ENCODE data around the gene SGCD.
A peak's percentile ranks its signal among the peaks of the same experiment; 100 is the strongest.

The SGCD gene

GRCh38 chr5:156427315-156427714 is 100.4 kb downstream of the SGCD start:
- Histone ChIP-seq H3K9me2 (replicated peaks; ENCODE audit: low read depth, low read length) (no peaks in the 10 kb centered on the region), H3K4me3 (ENCODE audit: low read length, poor library complexity, severe bottlenecking) (no peak overlapping the region), H3K9ac (ENCODE audit: low read depth, low read length, poor library complexity, severe bottlenecking) (no peak overlapping the region), H3K79me2 (ENCODE audit: insufficient read depth, low read length) (no peaks in the 10 kb centered on the region), H3K27me3 (ENCODE audit: insufficient read depth, low read length, poor library complexity, severe bottlenecking) (no peaks in the 10 kb centered on the region), H2AFZ (ENCODE audit: low read length) (no peak overlapping the region), H3K4me1 (ENCODE audit: insufficient read depth, low read length, poor library complexity, severe bottlenecking) (peaks cover 13% of the 10 kb centered on the region), H3K36me3 (ENCODE audit: insufficient read depth, low read length) (no peaks in the 10 kb centered on the region), H3F3A (ENCODE audit: low read depth) (no peaks in the 10 kb centered on the region), H4K20me1 (ENCODE audit: insufficient read depth, low read length, poor library complexity, severe bottlenecking) (no peaks in the 10 kb centered on the region), H3K9me3 (ENCODE audit: insufficient read depth, low read depth, low read length) (no peaks in the 10 kb centered on the region), H3K4me2 (ENCODE audit: low read depth, low read length, poor library complexity, severe bottlenecking) (no peak overlapping the region)
- TF ChIP-seq EZH2phosphoT487 (IDR thresholded peaks at IDR 0.05; ENCODE audit: borderline replicate concordance) (no peak), CTCF (conservative IDR thresholded peaks at IDR 0.05; ENCODE audit: low read length) (no peak)

GRCh38 chr5:156431956-156432829 is 105.2 kb downstream of the SGCD start:
- H3K4me3 ChIP-seq (ENCODE audit: low read length, poor library complexity, severe bottlenecking) = peak overlapping the region; percentile 9
- no peaks in the 10 kb centered on the region for H3K36me3 ChIP-seq (ENCODE audit: insufficient read depth, low read length)
- no peaks in the 10 kb centered on the region for H3K9me2 ChIP-seq (replicated peaks; ENCODE audit: low read depth, low read length)
- H3K79me2 ChIP-seq (ENCODE audit: insufficient read depth, low read length) = no peaks in the 10 kb centered on the region
- H3F3A ChIP-seq (ENCODE audit: low read depth) = no peaks in the 10 kb centered on the region
- TF ChIP-seq CTCF (conservative IDR thresholded peaks at IDR 0.05; ENCODE audit: low read length) (no peak), EZH2phosphoT487 (IDR thresholded peaks at IDR 0.05; ENCODE audit: borderline replicate concordance) (no peak)
- peak overlapping the region; percentile 66; the same call in 1 of the 2 replicates for H2AFZ ChIP-seq (ENCODE audit: low read length)
- peaks cover 15% of the 10 kb centered on the region for H3K4me1 ChIP-seq (ENCODE audit: insufficient read depth, low read length, poor library complexity, severe bottlenecking)
- no peaks in the 10 kb centered on the region for H4K20me1 ChIP-seq (ENCODE audit: insufficient read depth, low read length, poor library complexity, severe bottlenecking)
- no peaks in the 10 kb centered on the region for H3K9me3 ChIP-seq (ENCODE audit: insufficient read depth, low read depth, low read length)
- H3K4me2 ChIP-seq (ENCODE audit: low read depth, low read length, poor library complexity, severe bottlenecking) = peak overlapping the region; percentile 39
- no peaks in the 10 kb centered on the region for H3K27me3 ChIP-seq (ENCODE audit: insufficient read depth, low read length, poor library complexity, severe bottlenecking)
- peak overlapping the region; percentile 29 for H3K9ac ChIP-seq (ENCODE audit: low read depth, low read length, poor library complexity, severe bottlenecking)

- H4K20me1 ChIP-seq (ENCODE audit: insufficient read depth, low read length, poor library complexity, severe bottlenecking) = no peaks in the 10 kb centered on the region
- H3K79me2 ChIP-seq (ENCODE audit: insufficient read depth, low read length) = no peaks in the 10 kb centered on the region
- peak overlapping the region; percentile 9 for H3K4me3 ChIP-seq (ENCODE audit: low read length, poor library complexity, severe bottlenecking)
- H3K9me3 ChIP-seq (ENCODE audit: insufficient read depth, low read depth, low read length) = no peaks in the 10 kb centered on the region
- H3K27me3 ChIP-seq (ENCODE audit: insufficient read depth, low read length, poor library complexity, severe bottlenecking) = no peaks in the 10 kb centered on the region
- H3F3A ChIP-seq (ENCODE audit: low read depth) = no peaks in the 10 kb centered on the region
- H3K9ac ChIP-seq (ENCODE audit: low read depth, low read length, poor library complexity, severe bottlenecking) = no peak overlapping the region
- H2AFZ ChIP-seq (ENCODE audit: low read length) = no peak overlapping the region
- peaks cover 15% of the 10 kb centered on the region for H3K4me1 ChIP-seq (ENCODE audit: insufficient read depth, low read length, poor library complexity, severe bottlenecking)
- H3K4me2 ChIP-seq (ENCODE audit: low read depth, low read length, poor library complexity, severe bottlenecking) = peak overlapping the region; percentile 39
- H3K36me3 ChIP-seq (ENCODE audit: insufficient read depth, low read length) = no peaks in the 10 kb centered on the region
- no peaks in the 10 kb centered on the region for H3K9me2 ChIP-seq (replicated peaks; ENCODE audit: low read depth, low read length)
- TF ChIP-seq CTCF (conservative IDR thresholded peaks at IDR 0.05; ENCODE audit: low read length) = no peak
- TF ChIP-seq EZH2phosphoT487 (IDR thresholded peaks at IDR 0.05; ENCODE audit: borderline replicate concordance) = no peak
Observed at GRCh38 chr5:156432830-156433105, 105.8 kb downstream of the SGCD start.

Data from Loucy (cell line).